ENCODE data around the gene SMURF2. TPM values are rescaled to one million over a fixed set of nuclear protein-coding genes. Genes with fewer than 3 reads are reported as not detected.
A peak's percentile ranks its signal among the peaks of the same experiment; 100 is the strongest.

SMURF2 gene
- total and polyA plus RNA-seq, 10 donors = 5.4 to 35.7 (median 25.0) TPM

GRCh38 chr17:64544742-64545141 is 117.4 kb downstream of the SMURF2 start:
- peaks cover 0 to 99% (median 62%) of the 10 kb centered on the region in 6 donors for H3K36me3 ChIP-seq
- intact Hi-C loops (cut with DNase I; ENCODE audit: low total_unique reads) = no loop called here
- no peaks in the 10 kb centered on the region for H3K27me3 ChIP-seq (replicated peaks in 1 of 7)
- WGBS, 5 donors = 95 to 99% (median 97%) methylated on average over 2 of the region's 2 CpGs
- TF ChIP-seq, protein P1, sequence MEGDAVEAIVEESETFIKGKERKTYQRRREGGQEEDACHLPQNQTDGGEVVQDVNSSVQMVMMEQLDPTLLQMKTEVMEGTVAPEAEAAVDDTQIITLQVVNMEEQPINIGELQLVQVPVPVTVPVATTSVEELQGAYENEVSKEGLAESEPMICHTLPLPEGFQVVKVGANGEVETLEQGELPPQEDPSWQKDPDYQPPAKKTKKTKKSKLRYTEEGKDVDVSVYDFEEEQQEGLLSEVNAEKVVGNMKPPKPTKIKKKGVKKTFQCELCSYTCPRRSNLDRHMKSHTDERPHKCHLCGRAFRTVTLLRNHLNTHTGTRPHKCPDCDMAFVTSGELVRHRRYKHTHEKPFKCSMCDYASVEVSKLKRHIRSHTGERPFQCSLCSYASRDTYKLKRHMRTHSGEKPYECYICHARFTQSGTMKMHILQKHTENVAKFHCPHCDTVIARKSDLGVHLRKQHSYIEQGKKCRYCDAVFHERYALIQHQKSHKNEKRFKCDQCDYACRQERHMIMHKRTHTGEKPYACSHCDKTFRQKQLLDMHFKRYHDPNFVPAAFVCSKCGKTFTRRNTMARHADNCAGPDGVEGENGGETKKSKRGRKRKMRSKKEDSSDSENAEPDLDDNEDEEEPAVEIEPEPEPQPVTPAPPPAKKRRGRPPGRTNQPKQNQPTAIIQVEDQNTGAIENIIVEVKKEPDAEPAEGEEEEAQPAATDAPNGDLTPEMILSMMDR (IDR thresholded peaks at IDR 0.05 in 8 of 11, conservative IDR thresholded peaks at IDR 0.05 in 3 of 11) = no peak
- TF ChIP-seq POLR2A (IDR thresholded peaks at IDR 0.05) = no peak
- TF ChIP-seq POLR2AphosphoS5 (IDR thresholded peaks at IDR 0.05) = no peak
- no peak overlapping the region for H3K4me3 ChIP-seq
- no peak for DNase-seq
- no peaks in the 10 kb centered on the region for H3K4me1 ChIP-seq
- H3K9me3 ChIP-seq = no peaks in the 10 kb centered on the region
- H3K27ac ChIP-seq = no peak overlapping the region

GRCh38 chr17:64540118-64540776 is 121.9 kb downstream of the SMURF2 start:
- Histone ChIP-seq H3K4me3 (no peak overlapping the region), H3K4me1 (peaks cover 0 to 5% (median 0%) of the 10 kb centered on the region in 6 donors), H3K27me3 (replicated peaks in 1 of 7) (no peaks in the 10 kb centered on the region), H3K36me3 (peaks cover 0 to 99% (median 65%) of the 10 kb centered on the region in 6 donors), H3K9me3 (no peaks in the 10 kb centered on the region), H3K27ac (no peak overlapping the region)
- intact Hi-C loops (cut with DNase I; ENCODE audit: low total_unique reads) = no loop called here
- WGBS, 5 donors = 94 to 97% (median 95%) methylated on average over 5 of the region's 5 CpGs
- TF ChIP-seq, protein P1 (IDR thresholded peaks at IDR 0.05 in 8 of 11, conservative IDR thresholded peaks at IDR 0.05 in 3 of 11) = no peak
- peak in 2 of 3 donors; percentile 7 to 21 for TF ChIP-seq POLR2AphosphoS5 (IDR thresholded peaks at IDR 0.05)
- no peak for DNase-seq

DNA sequence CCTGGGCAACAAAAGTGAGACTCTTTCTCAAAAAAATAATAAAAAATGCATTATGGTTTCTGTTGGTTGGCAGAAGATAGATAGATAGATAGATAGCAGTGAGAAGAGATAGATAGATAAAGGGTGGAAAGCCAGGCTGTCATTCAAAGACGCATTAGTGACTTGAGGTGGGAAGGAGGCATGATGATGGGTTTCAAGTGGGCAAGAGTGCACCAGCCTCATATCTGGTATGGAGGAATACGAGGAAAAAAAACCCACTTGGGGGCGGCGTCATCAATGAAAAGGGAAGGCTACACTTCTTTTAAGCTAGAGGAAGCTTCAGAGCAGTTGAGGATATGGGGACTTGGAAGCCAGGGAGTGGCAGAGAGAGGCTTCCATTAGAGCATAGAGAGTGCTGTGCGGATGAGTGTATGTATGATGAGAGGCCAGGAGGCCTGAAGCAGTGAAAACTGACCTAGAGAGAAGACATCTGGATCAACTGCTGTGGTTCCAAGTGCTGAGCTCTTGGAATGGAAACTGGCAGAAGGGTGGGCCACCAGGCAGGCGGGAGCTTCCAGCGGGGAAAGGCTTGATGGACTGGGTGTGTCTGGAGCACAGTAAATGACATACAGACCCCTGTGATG is 123.5 kb downstream of the SMURF2 start:
- intact Hi-C loops (cut with DNase I; ENCODE audit: low total_unique reads) = no loop called here
- no peak for DNase-seq
- no peak overlapping the region for H3K4me3 ChIP-seq
- H3K4me1 ChIP-seq = peaks cover 0 to 8% (median 2%) of the 10 kb centered on the region in 6 donors
- no peaks in the 10 kb centered on the region for H3K9me3 ChIP-seq
- H3K27ac ChIP-seq = peak overlapping the region in 1 of 8 donors; percentile 7
- TF ChIP-seq POLR2A (IDR thresholded peaks at IDR 0.05) = no peak
- peak in 1 of 3 donors; percentile 17 for TF ChIP-seq POLR2AphosphoS5 (IDR thresholded peaks at IDR 0.05)
- TF ChIP-seq, protein P1 (IDR thresholded peaks at IDR 0.05 in 8 of 11, conservative IDR thresholded peaks at IDR 0.05 in 3 of 11) = no peak
- H3K36me3 ChIP-seq = peaks cover 0 to 99% (median 70%) of the 10 kb centered on the region in 6 donors
- no peaks in the 10 kb centered on the region for H3K27me3 ChIP-seq (replicated peaks in 1 of 7)
- 87 to 93% (median 92%) methylated on average over 7 of the region's 7 CpGs for whole genome bisulfite sequencing, 5 donors

DNA sequence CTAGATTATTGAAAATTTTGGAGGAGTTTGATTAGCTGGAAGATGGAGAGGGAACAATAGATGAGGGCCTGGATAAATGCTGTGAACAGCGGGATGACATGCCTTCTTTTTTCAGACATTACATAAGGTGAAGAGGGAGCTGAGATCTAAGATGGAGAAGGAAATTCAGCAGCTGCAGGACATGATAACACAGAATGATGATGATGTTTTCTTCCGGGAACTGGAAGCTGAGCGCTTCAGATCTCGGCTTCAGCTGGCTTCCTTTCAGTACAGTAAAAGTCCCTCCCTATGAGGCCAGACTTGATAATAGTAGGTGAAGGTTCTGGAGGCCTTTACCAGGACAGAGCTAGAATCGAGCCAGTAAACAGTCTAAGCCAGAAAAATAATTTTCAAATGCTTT is 124.6 kb downstream of the SMURF2 start:
- TF ChIP-seq, protein P1 (IDR thresholded peaks at IDR 0.05 in 8 of 11, conservative IDR thresholded peaks at IDR 0.05 in 3 of 11) = no peak
- TF ChIP-seq POLR2AphosphoS5 (IDR thresholded peaks at IDR 0.05) = peak in 1 of 3 donors; percentile 6
- 72 to 86% (median 83%) methylated on average over 5 of the region's 5 CpGs for WGBS, 5 donors
- no peak for DNase-seq
- Histone ChIP-seq H3K36me3 (peaks cover 0 to 100% (median 76%) of the 10 kb centered on the region in 6 donors), H3K4me1 (peaks cover 0 to 8% (median 2%) of the 10 kb centered on the region in 6 donors), H3K9me3 (no peaks in the 10 kb centered on the region), H3K27me3 (replicated peaks in 1 of 7) (no peaks in the 10 kb centered on the region), H3K27ac (peak overlapping the region in 2 of 8 donors; percentile 0 to 1), H3K4me3 (no peak overlapping the region)
- intact Hi-C loops (cut with DNase I; ENCODE audit: low total_unique reads) = no loop called here

All from spleen (tissue), 11 donors.